ENCODE results near the gene LRRC27.

GRCh38 chr10:132339276-132339675 lies 7.3 kb downstream of the LRRC27 start:
- TF ChIP-seq POLR2A (IDR thresholded peaks at IDR 0.05) (no peak), CTCF (IDR thresholded peaks at IDR 0.05) (no peak), EP300 (IDR thresholded peaks at IDR 0.05) (no peak)
